Measurements from ENCODE around the gene TYROBP. TPM values are rescaled to one million over a fixed set of nuclear protein-coding genes. Genes with fewer than 3 reads are reported as not detected.

Gene TYROBP

GRCh38 chr19:35858311-35858710 lies 49.8 kb downstream of the TYROBP start:
- H2BK15ac ChIP-seq (ENCODE audit: low read length) = peak overlapping the region; percentile 50
- no peak overlapping the region for H2BK5ac ChIP-seq (ENCODE audit: low read length)
- H3K4me2 ChIP-seq (ENCODE audit: insufficient read depth, low read length, poor library complexity, severe bottlenecking) = no peak overlapping the region

GRCh38 chr19:35856546-35857149 lies 51.4 kb downstream of the TYROBP start, which contains the start of gene KIRREL2:
Gene KIRREL2 (plus strand): TSS chr19:35856911. CDS start chr19:35857120, 209 bp downstream.
- Histone ChIP-seq H2BK5ac (ENCODE audit: low read length) (peak within 1 kb of the TSS; percentile 2), H2AFZ (ENCODE audit: low read length) (peak within 1 kb of the TSS; percentile 99), H3K27ac (replicated peaks; ENCODE audit: low read length) (peak within 1 kb of the TSS; percentile 73), H3K18ac (ENCODE audit: low read length) (peak within 1 kb of the TSS; percentile 97), H3K27me3 (ENCODE audit: control insufficient read depth in 3 of 3, insufficient read depth in 3 of 3, low read depth in 1 of 3, low read length in 3 of 3) (peaks cover 0 to 34% (median 7%) of the 10 kb centered on the region in 3 experiments), H2BK12ac (ENCODE audit: low read length) (no peak within 1 kb of the TSS), H3K4me3 (ENCODE audit: low read length in 2 of 2) (peak within 1 kb of the TSS; percentile 57 to 86), H3K9me3 (replicated peaks in 1 of 2; ENCODE audit: control insufficient read depth in 2 of 2, insufficient read depth in 1 of 2, low read depth in 1 of 2, low read length in 2 of 2) (no peaks in the 10 kb centered on the region), H3K4me1 (ENCODE audit: control insufficient read depth in 2 of 2, insufficient read depth in 1 of 2, low read depth in 1 of 2, low read length in 2 of 2) (peaks cover 28 to 36% of the 10 kb centered on the region in 2 donors), H2BK120ac (ENCODE audit: low read depth, low read length) (peak within 1 kb of the TSS; percentile 13), H3K23ac (ENCODE audit: low read depth, low read length, poor library complexity) (no peak within 1 kb of the TSS), H3K9ac (ENCODE audit: low read depth, low read length, poor library complexity) (peak within 1 kb of the TSS; percentile 86), H2BK15ac (ENCODE audit: low read length) (peak within 1 kb of the TSS; percentile 17), H3K4ac (ENCODE audit: low read length) (peak within 1 kb of the TSS; percentile 17), H3K14ac (ENCODE audit: low read length) (peak within 1 kb of the TSS; percentile 78), H3K79me1 (ENCODE audit: low read depth, low read length) (no peaks in the 10 kb centered on the region), H4K91ac (ENCODE audit: low read depth, low read length, poor library complexity) (no peak within 1 kb of the TSS), H4K8ac (ENCODE audit: low read depth, low read length) (no peak within 1 kb of the TSS), H2AK5ac (ENCODE audit: low read depth, low read length) (peak within 1 kb of the TSS; percentile 11), H3K4me2 (ENCODE audit: insufficient read depth, low read length, poor library complexity, severe bottlenecking) (peak within 1 kb of the TSS; percentile 64), H3K36me3 (replicated peaks in 1 of 2; ENCODE audit: control insufficient read depth in 2 of 2, insufficient read depth in 2 of 2, low read length in 2 of 2) (no peaks in the 10 kb centered on the region)
- WGBS, 2 donors (ENCODE audit: extremely low coverage in 2 of 2, insufficient read length in 2 of 2, insufficient replicate concordance in 1 of 2) = no CpG with 5 or more reads among the region's 42 CpGs
- peak; percentile 63 for DNase-seq (ENCODE audit: low spot score)

More at GRCh38 chr19:35858311-35858710, 49.8 kb downstream of the TYROBP start:
- H3K14ac ChIP-seq (ENCODE audit: low read length) = no peak overlapping the region
- no peaks in the 10 kb centered on the region for H3K9me3 ChIP-seq (replicated peaks in 1 of 2; ENCODE audit: control insufficient read depth in 2 of 2, insufficient read depth in 1 of 2, low read depth in 1 of 2, low read length in 2 of 2)
- no peak overlapping the region for H4K91ac ChIP-seq (ENCODE audit: low read depth, low read length, poor library complexity)
- WGBS, 2 donors (ENCODE audit: extremely low coverage in 2 of 2, insufficient read length in 2 of 2, insufficient replicate concordance in 1 of 2) = no CpG with 5 or more reads among the region's 6 CpGs
- no peaks in the 10 kb centered on the region for H3K36me3 ChIP-seq (replicated peaks in 1 of 2; ENCODE audit: control insufficient read depth in 2 of 2, insufficient read depth in 2 of 2, low read length in 2 of 2)
- peaks cover 0 to 34% (median 2%) of the 10 kb centered on the region in 3 experiments for H3K27me3 ChIP-seq (ENCODE audit: control insufficient read depth in 3 of 3, insufficient read depth in 3 of 3, low read depth in 1 of 3, low read length in 3 of 3)
- H2AK5ac ChIP-seq (ENCODE audit: low read depth, low read length) = peak overlapping the region; percentile 76
- no peak overlapping the region for H2BK120ac ChIP-seq (ENCODE audit: low read depth, low read length)
- no peak overlapping the region for H4K8ac ChIP-seq (ENCODE audit: low read depth, low read length)
- H3K9ac ChIP-seq (ENCODE audit: low read depth, low read length, poor library complexity) = peak overlapping the region; percentile 36
- no peak for DNase-seq (ENCODE audit: low spot score)
- H3K23ac ChIP-seq (ENCODE audit: low read depth, low read length, poor library complexity) = peak overlapping the region; percentile 47
- no peaks in the 10 kb centered on the region for H3K79me1 ChIP-seq (ENCODE audit: low read depth, low read length)
- no peak overlapping the region for H3K18ac ChIP-seq (ENCODE audit: low read length)
- peaks cover 27 to 33% of the 10 kb centered on the region in 2 donors for H3K4me1 ChIP-seq (ENCODE audit: control insufficient read depth in 2 of 2, insufficient read depth in 1 of 2, low read depth in 1 of 2, low read length in 2 of 2)
- no peak overlapping the region for H3K27ac ChIP-seq (replicated peaks; ENCODE audit: low read length)
- no peak overlapping the region for H3K4ac ChIP-seq (ENCODE audit: low read length)
- peak overlapping the region in 1 of 2 donors; percentile 32 for H3K4me3 ChIP-seq (ENCODE audit: low read length in 2 of 2)
- H2BK12ac ChIP-seq (ENCODE audit: low read length) = no peak overlapping the region
- H2AFZ ChIP-seq (ENCODE audit: low read length) = no peak overlapping the region

Small RNA genes lying within 50 kb of the gene (small RNA-seq; reads per million reads assigned to genes)
- gene AF038458.1 (ENCODE audit: insufficient read depth) (not detected), gene RN7SL402P (ENCODE audit: insufficient read depth) (not detected)
